Mesenchymal stem cell (in vitro differentiated cells and primary cell): ENCODE results near the gene MACROD2.
A peak's percentile ranks its signal among the peaks of the same experiment; 100 is the strongest.

Experiments used
- DNase-seq: peaks from one replicate; pipeline ENCODE4 v3.0.0-alpha.2; 2013
- H2AFZ ChIP-seq: one replicate; pipeline ENCODE4 v1.6.1; 2013; ENCODE audit warnings: low read depth, mild to moderate bottlenecking, control low read depth, inconsistent platforms, low read length, moderate library complexity
- H2AK5ac ChIP-seq: 2 replicates; pipeline ENCODE4 v1.6.1; 2013; ENCODE audit warnings: low read length, moderate library complexity, mild to moderate bottlenecking, inconsistent platforms; ENCODE audit not compliant: severe bottlenecking
- H2BK120ac ChIP-seq: one replicate; pipeline ENCODE4 v1.6.1; 2013; ENCODE audit warnings: low read depth, mild to moderate bottlenecking, inconsistent platforms, low read length, moderate library complexity
- H2BK12ac ChIP-seq, 2 experiments: one replicate each; pipeline ENCODE4 v1.6.1; 2013; ENCODE audit warnings: inconsistent platforms in 2 of 2, low read length in 2 of 2, mild to moderate bottlenecking in 2 of 2, moderate library complexity in 2 of 2, control low read depth in 1 of 2
- H2BK15ac ChIP-seq: one replicate; pipeline ENCODE4 v1.6.1; 2013; ENCODE audit warnings: mild to moderate bottlenecking, low read depth, inconsistent platforms; ENCODE audit not compliant: poor library complexity, severe bottlenecking
- H2BK5ac ChIP-seq: 2 replicates; pipeline ENCODE4 v1.6.1; 2013; ENCODE audit warnings: low read depth, mild to moderate bottlenecking, low read length, control low read depth, inconsistent platforms; ENCODE audit not compliant: poor library complexity, severe bottlenecking
- H3K14ac ChIP-seq, 2 experiments: one replicate each; pipeline ENCODE4 v1.6.1; 2013; ENCODE audit warnings: inconsistent platforms in 2 of 2, low read length in 2 of 2, control low read depth in 1 of 2, mild to moderate bottlenecking in 1 of 2, moderate library complexity in 1 of 2
- H3K18ac ChIP-seq, 2 experiments: one replicate each; pipeline ENCODE4 v1.6.1; 2013; ENCODE audit warnings: inconsistent platforms in 2 of 2, low read length in 2 of 2, control low read depth in 1 of 2, low read depth in 1 of 2, mild to moderate bottlenecking in 1 of 2
- H3K23ac ChIP-seq, 2 experiments: one replicate each; pipeline ENCODE4 v1.6.1; 2013; ENCODE audit warnings: inconsistent platforms in 2 of 2, low read length in 2 of 2, mild to moderate bottlenecking in 2 of 2, moderate library complexity in 2 of 2, control low read depth in 1 of 2
- H3K27ac ChIP-seq: 2 replicates; pipeline ENCODE4 v1.5.1; 2013; ENCODE audit warnings: mild to moderate bottlenecking, moderate library complexity, low read length, control low read depth, inconsistent platforms; ENCODE audit not compliant: poor library complexity, severe bottlenecking
- H3K27me3 ChIP-seq, 2 experiments: 2 replicates each; pipeline versions ENCODE4 v1.6.1 to v1.7.0; 2013; ENCODE audit warnings: low read length in 2 of 2, mild to moderate bottlenecking in 2 of 2, moderate library complexity in 2 of 2, control low read depth in 1 of 2, inconsistent platforms in 1 of 2; ENCODE audit not compliant: control insufficient read depth in 1 of 2, insufficient read depth in 1 of 2
- H3K36me3 ChIP-seq, 2 experiments: 2 replicates each; pipeline versions ENCODE4 v1.6.1 to v1.7.0; 2013; ENCODE audit warnings: low read length in 2 of 2, control low read depth in 1 of 2, inconsistent platforms in 1 of 2, low read depth in 1 of 2, mild to moderate bottlenecking in 1 of 2; ENCODE audit not compliant: insufficient read depth in 2 of 2, control insufficient read depth in 1 of 2
- H3K4ac ChIP-seq, 2 experiments: one replicate each; pipeline ENCODE4 v1.6.1; 2013; ENCODE audit warnings: inconsistent platforms in 2 of 2, low read length in 2 of 2, mild to moderate bottlenecking in 2 of 2, moderate library complexity in 2 of 2, control low read depth in 1 of 2, low read depth in 1 of 2
- H3K4me1 ChIP-seq: 2 replicates; pipeline ENCODE4 v1.6.1; 2013; ENCODE audit warnings: low read depth, low read length, control low read depth; ENCODE audit not compliant: control insufficient read depth, insufficient read depth
- H3K4me2 ChIP-seq: 2 replicates; pipeline ENCODE4 v1.6.1; 2013; ENCODE audit warnings: low read length, mild to moderate bottlenecking, inconsistent platforms; ENCODE audit not compliant: poor library complexity, severe bottlenecking
- H3K4me3 ChIP-seq, 2 experiments: 2 replicates each; pipeline versions ENCODE4 v1.5.1 to v1.7.0; 2013; ENCODE audit warnings: low read length in 2 of 2, mild to moderate bottlenecking in 2 of 2, control low read depth in 1 of 2, low read depth in 1 of 2; ENCODE audit not compliant: insufficient read depth in 1 of 2
- H3K79me1 ChIP-seq: replicated peaks from 2 replicates; pipeline ENCODE4 v1.6.1; 2013; ENCODE audit warnings: mild to moderate bottlenecking, control low read depth, low read length, inconsistent platforms; ENCODE audit not compliant: poor library complexity, severe bottlenecking
- H3K9ac ChIP-seq: 2 replicates; pipeline ENCODE4 v1.7.0; 2013; ENCODE audit warnings: mild to moderate bottlenecking, low read length, moderate library complexity
- H3K9me3 ChIP-seq: 2 replicates; pipeline ENCODE4 v1.7.0; 2013; ENCODE audit warnings: mild to moderate bottlenecking, low read length; ENCODE audit not compliant: control insufficient read depth
- H4K8ac ChIP-seq: one replicate; pipeline ENCODE4 v1.6.1; 2013; ENCODE audit warnings: inconsistent platforms, mild to moderate bottlenecking, low read length, moderate library complexity
- H4K91ac ChIP-seq: one replicate; pipeline ENCODE4 v1.6.1; 2013; ENCODE audit warnings: mild to moderate bottlenecking, low read length, inconsistent platforms
- WGBS: methylation state at CpG from one replicate; pipeline ENCODE4 v1.1.7; 2013; ENCODE audit warnings: mixed read lengths; 5-methylcytosine and 5-hydroxymethylcytosine counted together

The MACROD2 gene

DNA sequence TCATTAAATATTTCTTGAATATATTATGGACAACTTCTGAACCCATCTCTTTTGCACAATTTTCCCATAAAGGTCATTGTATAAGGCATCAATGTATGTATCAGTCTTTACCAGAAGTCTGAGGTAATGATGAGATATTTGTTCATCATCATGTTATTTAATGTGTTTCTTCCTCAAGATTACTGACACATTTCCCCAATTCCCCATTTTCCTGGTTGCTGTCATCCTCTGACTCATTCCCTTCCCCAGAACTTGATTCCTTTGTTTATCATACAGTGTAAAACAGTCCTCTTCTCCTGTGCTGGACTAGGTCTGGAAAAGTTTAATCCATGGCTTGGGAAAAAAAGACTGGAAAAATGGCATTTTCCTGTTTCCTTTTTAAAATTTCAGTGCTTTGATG is 450.0 kb downstream of the MACROD2 start:
- H2BK120ac ChIP-seq, result no peak overlapping the region
- H3K27me3 ChIP-seq, result no peaks in the 10 kb centered on the region
- H3K9ac ChIP-seq, result no peak overlapping the region
- H3K4me2 ChIP-seq, result no peak overlapping the region
- H3K9me3 ChIP-seq, result no peaks in the 10 kb centered on the region
- H3K4me3 ChIP-seq, result no peak overlapping the region
- no peak overlapping the region for H2BK12ac ChIP-seq
- no peak overlapping the region for H3K18ac ChIP-seq
- H2BK5ac ChIP-seq, result no peak overlapping the region
- DNase-seq, result peak; percentile 75
- no peak overlapping the region for H3K23ac ChIP-seq
- H3K79me1 ChIP-seq, result no peaks in the 10 kb centered on the region
- H4K91ac ChIP-seq, result no peak overlapping the region
- no peaks in the 10 kb centered on the region for H3K4me1 ChIP-seq
- no peak overlapping the region for H2AK5ac ChIP-seq
- no peak overlapping the region for H4K8ac ChIP-seq
- no peak overlapping the region for H3K14ac ChIP-seq
- H2AFZ ChIP-seq, result no peak overlapping the region
- H2BK15ac ChIP-seq, result no peak overlapping the region
- no peaks in the 10 kb centered on the region for H3K36me3 ChIP-seq
- H3K4ac ChIP-seq, result no peak overlapping the region
- no peak overlapping the region for H3K27ac ChIP-seq

GRCh38 chr20:14445902-14446301 is 450.6 kb downstream of the MACROD2 start:
- H3K27ac ChIP-seq, result no peak overlapping the region
- no peaks in the 10 kb centered on the region for H3K4me1 ChIP-seq
- H3K14ac ChIP-seq, result no peak overlapping the region
- no peak overlapping the region for H3K4ac ChIP-seq
- H2BK12ac ChIP-seq, result no peak overlapping the region
- no peak overlapping the region for H3K4me2 ChIP-seq
- no peak for DNase-seq
- no peak overlapping the region for H3K23ac ChIP-seq
- no peak overlapping the region for H4K91ac ChIP-seq
- no peak overlapping the region for H2AK5ac ChIP-seq
- no peaks in the 10 kb centered on the region for H3K27me3 ChIP-seq
- H2BK15ac ChIP-seq, result no peak overlapping the region
- H2AFZ ChIP-seq, result no peak overlapping the region
- H2BK120ac ChIP-seq, result no peak overlapping the region
- H4K8ac ChIP-seq, result no peak overlapping the region
- H3K9ac ChIP-seq, result no peak overlapping the region
- no peaks in the 10 kb centered on the region for H3K9me3 ChIP-seq
- H3K79me1 ChIP-seq, result no peaks in the 10 kb centered on the region
- H3K4me3 ChIP-seq, result no peak overlapping the region
- H3K36me3 ChIP-seq, result no peaks in the 10 kb centered on the region
- H2BK5ac ChIP-seq, result no peak overlapping the region
- no peak overlapping the region for H3K18ac ChIP-seq

GRCh38 chr20:14446446-14446845 is 451.1 kb downstream of the MACROD2 start:
- Histone ChIP-seq H3K9ac (no peak overlapping the region), H3K18ac (no peak overlapping the region), H2BK120ac (no peak overlapping the region), H3K79me1 (no peaks in the 10 kb centered on the region), H3K27ac (no peak overlapping the region), H2AK5ac (no peak overlapping the region), H3K27me3 (no peaks in the 10 kb centered on the region), H3K4ac (no peak overlapping the region), H3K36me3 (no peaks in the 10 kb centered on the region), H3K23ac (no peak overlapping the region), H2BK12ac (no peak overlapping the region), H3K9me3 (no peaks in the 10 kb centered on the region), H3K4me2 (no peak overlapping the region), H3K14ac (no peak overlapping the region), H2BK5ac (no peak overlapping the region), H4K91ac (no peak overlapping the region), H3K4me3 (no peak overlapping the region), H4K8ac (no peak overlapping the region), H2AFZ (no peak overlapping the region), H3K4me1 (no peaks in the 10 kb centered on the region), H2BK15ac (no peak overlapping the region)
- DNase-seq, result no peak

DNA sequence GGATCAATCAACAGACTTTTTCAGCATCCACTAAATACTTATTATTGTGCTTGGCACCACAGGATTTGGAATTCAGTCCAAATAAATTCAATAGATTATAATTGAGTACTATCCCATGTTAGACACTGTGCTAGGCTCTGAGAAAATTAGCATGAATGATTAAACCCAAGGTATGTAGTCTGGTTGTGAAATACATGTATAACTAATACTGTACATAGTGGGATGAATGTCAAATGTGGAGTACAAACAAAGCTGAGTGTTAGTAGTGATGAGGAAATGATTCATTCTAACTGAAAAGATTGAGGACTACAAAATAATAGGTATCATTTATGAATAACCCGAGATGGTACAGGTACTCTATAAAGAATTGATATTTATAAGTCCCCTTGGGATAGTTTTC is 454.0 kb downstream of the MACROD2 start:
- Histone ChIP-seq H2BK12ac (no peak overlapping the region), H2BK15ac (no peak overlapping the region), H3K9ac (no peak overlapping the region), H3K18ac (no peak overlapping the region), H2BK120ac (no peak overlapping the region), H4K91ac (no peak overlapping the region), H3K14ac (no peak overlapping the region), H3K23ac (no peak overlapping the region), H3K36me3 (no peaks in the 10 kb centered on the region), H3K27ac (no peak overlapping the region), H3K4me1 (no peaks in the 10 kb centered on the region), H3K4me3 (no peak overlapping the region), H3K4ac (no peak overlapping the region), H3K79me1 (no peaks in the 10 kb centered on the region), H3K9me3 (no peaks in the 10 kb centered on the region), H3K4me2 (no peak overlapping the region), H2AK5ac (no peak overlapping the region), H2BK5ac (no peak overlapping the region), H3K27me3 (no peaks in the 10 kb centered on the region), H2AFZ (no peak overlapping the region), H4K8ac (no peak overlapping the region)
- DNase-seq, result no peak
- whole genome bisulfite sequencing, result no CpG with 5 or more reads among the region's 1 CpG
